GM12801 (cell line): ENCODE data around the gene DCAF16.

Experiments
- TF ChIP-seq, protein P1 (sequence below): IDR thresholded peaks from one replicate; pipeline ENCODE4 v1.5.1; 2011; ENCODE audit warnings: control low read depth; ENCODE audit not compliant: insufficient read length; ENCODE audit errors: extremely low read depth

Gene DCAF16

GRCh38 chr4:17816142-17816541, 5.6 kb upstream of the DCAF16 start:
- TF ChIP-seq, protein P1, sequence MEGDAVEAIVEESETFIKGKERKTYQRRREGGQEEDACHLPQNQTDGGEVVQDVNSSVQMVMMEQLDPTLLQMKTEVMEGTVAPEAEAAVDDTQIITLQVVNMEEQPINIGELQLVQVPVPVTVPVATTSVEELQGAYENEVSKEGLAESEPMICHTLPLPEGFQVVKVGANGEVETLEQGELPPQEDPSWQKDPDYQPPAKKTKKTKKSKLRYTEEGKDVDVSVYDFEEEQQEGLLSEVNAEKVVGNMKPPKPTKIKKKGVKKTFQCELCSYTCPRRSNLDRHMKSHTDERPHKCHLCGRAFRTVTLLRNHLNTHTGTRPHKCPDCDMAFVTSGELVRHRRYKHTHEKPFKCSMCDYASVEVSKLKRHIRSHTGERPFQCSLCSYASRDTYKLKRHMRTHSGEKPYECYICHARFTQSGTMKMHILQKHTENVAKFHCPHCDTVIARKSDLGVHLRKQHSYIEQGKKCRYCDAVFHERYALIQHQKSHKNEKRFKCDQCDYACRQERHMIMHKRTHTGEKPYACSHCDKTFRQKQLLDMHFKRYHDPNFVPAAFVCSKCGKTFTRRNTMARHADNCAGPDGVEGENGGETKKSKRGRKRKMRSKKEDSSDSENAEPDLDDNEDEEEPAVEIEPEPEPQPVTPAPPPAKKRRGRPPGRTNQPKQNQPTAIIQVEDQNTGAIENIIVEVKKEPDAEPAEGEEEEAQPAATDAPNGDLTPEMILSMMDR = no peak

DNA sequence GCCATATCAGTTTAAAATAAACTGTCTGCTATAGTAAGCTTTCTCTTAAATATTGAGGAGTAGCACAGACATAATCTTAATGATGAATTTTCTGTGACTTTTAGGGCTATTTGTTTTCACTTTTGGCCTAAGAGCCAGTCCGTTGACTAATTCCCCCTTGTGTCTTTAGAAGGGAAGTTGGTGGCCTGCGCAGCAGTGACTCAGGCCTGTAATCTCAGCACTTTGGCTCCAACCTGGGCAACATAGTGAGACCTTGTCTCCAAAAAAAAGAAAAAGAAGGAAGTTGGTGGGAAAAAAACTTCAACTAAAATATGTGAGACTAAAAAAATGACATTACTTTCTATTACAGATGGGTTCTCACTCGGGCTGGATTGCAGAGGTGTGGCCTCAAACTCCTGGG, 3.6 kb upstream of the DCAF16 start:
- TF ChIP-seq, protein P1 = no peak

DNA sequence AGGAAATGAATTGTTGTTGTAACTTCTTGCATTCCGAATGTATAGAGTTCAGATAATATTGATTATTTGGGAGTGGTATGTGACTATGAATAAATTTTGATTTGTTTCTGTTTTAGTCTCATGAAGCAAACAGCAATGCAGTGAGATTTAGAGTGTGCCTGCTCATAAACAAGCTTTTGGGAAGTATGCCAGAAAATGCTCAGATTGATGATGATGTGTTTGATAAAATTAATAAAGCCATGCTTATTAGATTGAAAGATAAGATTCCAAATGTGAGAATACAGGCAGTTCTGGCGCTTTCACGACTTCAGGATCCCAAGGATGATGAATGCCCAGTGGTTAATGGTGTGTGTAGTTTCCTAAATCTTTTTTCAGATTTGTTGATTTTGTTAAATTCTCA, 2.2 kb upstream of the DCAF16 start:
- TF ChIP-seq, protein P1 = no peak

DNA sequence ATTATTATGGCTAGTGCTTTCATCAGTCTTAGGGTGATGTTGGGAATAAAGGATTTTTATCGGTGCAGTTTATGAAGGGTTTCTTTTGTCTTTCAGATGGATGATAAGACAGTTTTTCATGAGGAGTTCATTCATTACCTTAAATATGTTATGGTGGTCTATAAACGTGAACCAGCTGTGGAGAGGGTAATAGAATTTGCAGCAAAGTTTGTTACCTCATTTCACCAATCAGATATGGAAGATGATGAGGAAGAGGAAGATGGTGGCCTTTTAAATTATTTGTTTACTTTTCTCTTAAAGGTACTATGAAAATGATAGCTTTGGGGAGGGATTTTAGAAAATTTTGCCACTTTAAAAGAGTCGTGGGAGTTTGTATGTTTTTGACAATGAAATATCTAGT, 1.6 kb upstream of the DCAF16 start:
- TF ChIP-seq, protein P1 = no peak

- TF ChIP-seq, protein P1 = no peak
These were observed 584 bp upstream of the DCAF16 start for GRCh38 chr4:17811078-17811603.

- TF ChIP-seq, protein P1 = no peak
These were observed 890 bp downstream of the DCAF16 start for GRCh38 chr4:17809667-17810066.

DNA sequence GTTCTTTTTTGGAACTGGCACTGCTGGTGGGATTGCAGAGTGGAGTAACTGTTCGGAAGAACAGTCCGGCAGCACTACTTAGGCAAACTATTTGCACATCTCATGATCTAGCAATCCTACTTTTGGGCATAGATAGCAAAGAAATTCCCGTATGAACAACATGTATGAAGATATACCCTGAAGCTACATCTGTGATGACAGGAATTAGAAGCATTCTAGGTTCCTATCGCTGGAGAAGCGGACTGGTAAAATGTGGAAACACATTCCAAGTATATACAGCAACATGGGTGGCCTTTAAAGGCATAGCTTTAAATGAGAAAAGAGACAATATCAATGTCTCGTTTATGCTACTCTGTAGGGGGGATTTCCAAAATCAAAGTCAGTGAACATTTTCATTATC, 3.1 kb downstream of the DCAF16 start:
- TF ChIP-seq, protein P1 = no peak
